HG03342 (cell line): ENCODE results near the gene ZBTB47.

Source experiments
- ATAC-seq: cut with Tn5 transposase; IDR thresholded peaks from one replicate; pipeline ENCODE4 v1.9.1; 2021; ENCODE audit warnings: mild to moderate bottlenecking, moderate library complexity; ENCODE audit not compliant: unreplicated experiment

Gene ZBTB47

DNA sequence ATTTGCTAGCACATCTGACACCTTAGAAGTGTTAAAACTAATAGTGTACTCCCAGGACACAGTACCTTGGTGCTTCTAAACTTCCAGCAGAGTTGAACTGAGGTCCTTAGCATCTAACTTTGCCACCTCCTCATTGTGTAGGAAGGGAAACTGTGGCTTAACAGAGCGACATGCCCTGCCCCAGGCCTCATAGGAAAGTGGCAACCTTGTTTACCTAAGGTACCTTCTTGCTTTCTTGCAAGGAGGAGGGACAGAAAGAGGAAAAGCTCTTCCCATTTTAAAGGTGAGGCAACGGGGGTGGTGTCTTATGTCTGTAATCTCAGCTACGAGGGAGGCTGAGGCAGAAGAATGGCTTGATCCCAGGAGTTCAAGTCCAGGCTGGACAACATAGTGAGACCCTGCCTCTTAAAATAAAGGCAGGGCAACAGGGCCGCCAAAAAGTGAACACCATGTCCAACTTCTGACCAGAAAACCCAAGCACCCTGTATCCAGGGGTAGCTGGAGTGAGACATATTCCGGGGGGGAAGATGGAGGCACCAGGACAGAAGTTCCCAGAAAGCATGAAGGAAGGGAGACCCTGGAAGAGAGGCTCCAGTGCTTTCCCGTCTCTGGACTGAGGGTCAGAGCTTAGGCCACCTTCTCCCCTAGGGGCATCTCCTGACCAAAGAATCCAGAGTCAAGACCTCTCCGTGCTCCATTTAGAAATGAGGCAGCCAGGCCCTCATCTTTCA is 31.3 kb downstream of the ZBTB47 start:
- no peak for ATAC-seq

DNA sequence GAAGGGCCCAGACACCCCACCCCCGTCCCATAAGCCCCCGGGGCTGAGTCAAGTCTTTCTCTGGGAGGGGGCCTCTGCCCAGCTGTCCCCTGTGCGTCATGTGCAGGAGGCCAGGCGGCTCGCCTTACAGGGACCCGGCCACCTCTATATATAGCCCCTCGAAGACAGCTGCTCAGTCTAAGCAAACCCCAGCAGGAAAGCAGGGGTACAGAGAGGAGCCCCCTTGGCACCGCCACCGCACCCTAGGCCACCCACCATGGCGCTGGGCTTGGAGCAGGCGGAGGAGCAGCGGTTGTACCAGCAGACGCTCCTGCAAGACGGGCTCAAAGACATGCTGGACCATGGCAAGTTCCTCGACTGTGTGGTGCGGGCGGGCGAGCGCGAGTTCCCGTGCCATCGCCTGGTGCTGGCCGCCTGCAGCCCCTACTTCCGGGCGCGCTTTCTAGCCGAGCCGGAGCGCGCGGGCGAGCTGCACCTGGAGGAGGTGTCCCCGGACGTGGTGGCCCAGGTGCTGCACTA is 31.9 kb downstream of the ZBTB47 start, which contains the start of gene KLHL40:
TSS of gene KLHL40 (plus strand) at position 175 of the 519 bp plus-strand sequence. CDS start at position 257, 82 bp downstream.
- no peak for ATAC-seq

DNA sequence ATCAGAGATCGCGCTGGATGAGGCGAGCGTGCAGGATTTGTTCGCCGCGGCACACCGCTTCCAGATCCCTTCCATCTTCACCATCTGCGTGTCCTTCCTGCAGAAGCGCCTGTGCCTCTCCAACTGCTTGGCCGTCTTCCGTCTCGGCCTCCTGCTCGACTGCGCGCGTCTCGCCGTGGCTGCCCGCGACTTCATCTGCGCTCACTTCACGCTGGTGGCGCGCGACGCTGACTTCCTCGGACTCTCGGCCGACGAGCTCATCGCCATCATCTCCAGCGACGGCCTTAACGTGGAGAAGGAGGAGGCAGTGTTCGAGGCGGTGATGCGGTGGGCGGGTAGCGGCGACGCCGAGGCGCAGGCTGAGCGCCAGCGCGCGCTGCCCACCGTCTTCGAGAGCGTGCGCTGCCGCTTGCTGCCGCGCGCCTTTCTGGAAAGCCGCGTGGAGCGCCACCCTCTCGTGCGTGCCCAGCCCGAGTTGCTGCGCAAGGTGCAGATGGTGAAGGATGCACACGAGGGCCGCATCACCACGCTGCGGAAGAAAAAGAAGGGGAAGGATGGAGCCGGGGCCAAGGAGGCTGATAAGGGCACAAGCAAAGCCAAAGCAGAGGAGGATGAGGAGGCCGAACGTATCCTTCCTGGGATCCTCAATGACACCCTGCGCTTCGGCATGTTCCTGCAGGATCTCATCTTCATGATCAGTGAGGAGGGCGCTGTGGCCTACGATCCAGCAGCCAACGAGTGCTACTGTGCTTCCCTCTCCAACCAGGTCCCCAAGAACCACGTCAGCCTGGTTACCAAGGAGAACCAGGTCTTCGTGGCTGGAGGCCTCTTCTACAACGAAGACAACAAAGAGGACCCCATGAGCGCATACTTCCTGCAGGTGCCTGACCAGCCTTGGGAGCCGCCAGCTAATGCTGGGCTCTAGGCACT is 32.7 kb downstream of the ZBTB47 start:
- no peak for ATAC-seq

DNA sequence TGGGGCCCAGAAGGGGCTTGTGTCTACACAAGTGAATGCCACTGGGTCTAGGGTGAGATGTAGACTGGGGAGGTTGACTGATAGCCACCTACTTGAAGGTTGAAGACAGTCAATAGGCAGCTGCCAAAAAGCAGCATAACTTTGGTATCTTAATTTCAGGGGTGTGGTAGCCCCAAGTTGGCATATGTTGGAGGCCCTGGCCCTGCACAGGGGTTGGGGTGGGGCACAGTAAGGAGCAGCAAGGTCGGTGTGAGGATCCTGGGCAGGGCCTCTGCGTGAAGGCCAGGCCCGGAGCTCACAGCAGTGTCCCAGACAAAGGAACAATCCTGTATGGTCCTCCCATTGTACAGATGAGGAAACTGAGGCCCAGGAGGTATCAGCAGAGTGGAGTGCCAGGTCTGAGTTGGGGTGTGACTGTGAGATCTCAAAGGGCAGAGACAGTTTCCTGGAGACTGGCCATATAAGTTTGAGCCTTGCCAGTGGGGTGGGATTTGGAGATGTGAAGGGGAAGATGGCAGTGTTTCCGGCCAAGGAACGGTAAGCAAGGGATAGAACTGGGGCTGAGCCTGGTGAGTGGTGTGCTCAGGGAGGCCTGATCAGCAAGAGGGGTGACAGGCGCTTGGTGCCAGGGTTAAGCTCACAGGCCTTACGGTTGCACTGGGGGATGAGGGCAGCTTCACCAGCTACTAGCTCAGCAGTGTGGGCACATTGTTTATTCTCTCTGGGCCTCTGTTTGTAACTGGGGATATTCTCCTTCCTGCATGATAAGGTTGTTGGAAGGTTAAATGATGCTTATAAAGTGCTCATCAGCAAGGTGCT is 33.5 kb downstream of the ZBTB47 start:
- ATAC-seq: no peak

DNA sequence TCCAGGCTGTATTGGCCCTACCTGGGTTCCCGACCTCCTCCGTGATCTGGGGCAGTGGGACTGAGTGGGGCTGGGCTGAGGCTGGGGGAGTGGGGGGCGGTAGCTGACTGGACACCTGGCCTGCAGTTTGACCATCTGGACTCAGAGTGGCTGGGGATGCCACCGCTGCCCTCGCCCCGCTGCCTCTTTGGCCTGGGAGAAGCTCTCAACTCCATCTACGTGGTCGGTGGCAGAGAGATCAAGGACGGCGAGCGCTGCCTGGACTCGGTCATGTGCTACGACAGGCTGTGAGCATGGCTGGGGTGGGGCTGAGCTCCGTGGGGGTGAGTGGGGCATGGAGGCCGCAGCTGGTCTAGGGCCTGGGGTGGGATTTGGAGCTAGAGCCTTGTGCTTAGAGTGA is 34.5 kb downstream of the ZBTB47 start:
- ATAC-seq: no peak

DNA sequence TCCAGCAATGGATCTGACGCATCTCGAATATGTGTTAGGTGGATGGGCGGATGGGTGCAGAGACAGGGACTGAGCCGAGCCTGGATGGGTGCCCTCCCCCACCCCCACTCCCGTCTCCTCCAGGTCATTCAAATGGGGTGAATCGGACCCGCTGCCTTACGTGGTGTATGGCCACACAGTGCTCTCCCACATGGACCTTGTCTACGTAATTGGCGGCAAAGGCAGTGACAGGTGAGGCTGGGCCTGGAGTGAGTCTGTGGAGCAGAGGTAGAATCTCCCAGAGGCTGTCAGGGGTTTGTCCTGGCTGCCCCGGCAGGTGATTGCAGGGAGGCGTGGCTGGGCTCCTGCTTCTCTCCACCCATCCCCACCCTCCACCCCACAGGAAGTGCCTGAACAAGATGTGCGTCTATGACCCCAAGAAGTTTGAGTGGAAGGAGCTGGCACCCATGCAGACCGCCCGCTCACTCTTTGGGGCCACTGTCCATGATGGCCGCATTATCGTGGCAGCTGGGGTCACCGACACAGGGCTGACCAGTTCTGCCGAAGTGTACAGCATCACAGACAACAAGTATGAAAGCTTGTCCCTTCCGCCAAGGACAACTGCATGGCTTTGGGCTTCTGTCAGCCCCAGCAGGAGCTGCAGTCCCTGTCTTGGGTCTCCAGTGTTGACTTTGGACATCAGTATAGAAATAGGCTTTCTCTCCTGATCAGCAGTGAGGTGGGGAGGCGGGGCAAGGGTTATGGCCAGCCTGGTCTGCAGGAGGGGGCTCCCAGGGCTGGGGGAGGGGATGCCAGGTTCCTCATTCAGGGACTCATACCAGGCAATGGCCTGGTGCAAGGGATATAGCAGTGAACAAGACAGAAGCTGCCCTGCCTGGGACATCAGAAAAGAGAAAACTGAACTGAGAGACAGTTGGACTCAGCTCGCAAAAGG is 35.3 kb downstream of the ZBTB47 start:
- no peak for ATAC-seq

DNA sequence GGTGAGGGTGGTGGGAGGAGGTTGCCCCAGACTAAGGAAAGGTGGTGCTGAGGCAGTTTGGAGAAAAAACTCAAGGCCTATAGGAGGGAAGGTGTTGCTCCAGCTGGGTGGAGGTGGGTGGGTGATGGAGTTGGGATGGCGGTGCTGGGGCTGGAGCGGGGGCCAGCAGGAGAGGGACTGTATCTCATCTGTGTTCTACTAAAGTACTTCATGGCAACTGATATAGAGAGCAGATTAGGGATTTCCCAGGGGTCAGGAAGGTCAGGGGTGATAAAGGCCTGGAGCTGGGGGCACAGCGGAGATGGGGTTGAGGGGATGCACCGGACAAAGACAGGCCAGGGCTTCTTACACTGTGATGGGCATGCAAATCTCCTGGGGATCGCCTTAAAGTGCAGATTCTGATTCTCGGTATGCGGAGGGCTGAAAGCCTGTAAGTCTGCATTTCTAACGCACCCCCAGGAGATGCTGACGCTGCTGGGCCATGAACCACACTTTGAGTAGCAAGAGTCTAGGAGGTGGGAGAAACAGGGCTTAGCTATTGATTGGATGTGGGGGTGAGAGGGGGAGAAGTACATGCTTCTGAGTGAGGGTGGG is 36.0 kb downstream of the ZBTB47 start:
- ATAC-seq: no peak

DNA sequence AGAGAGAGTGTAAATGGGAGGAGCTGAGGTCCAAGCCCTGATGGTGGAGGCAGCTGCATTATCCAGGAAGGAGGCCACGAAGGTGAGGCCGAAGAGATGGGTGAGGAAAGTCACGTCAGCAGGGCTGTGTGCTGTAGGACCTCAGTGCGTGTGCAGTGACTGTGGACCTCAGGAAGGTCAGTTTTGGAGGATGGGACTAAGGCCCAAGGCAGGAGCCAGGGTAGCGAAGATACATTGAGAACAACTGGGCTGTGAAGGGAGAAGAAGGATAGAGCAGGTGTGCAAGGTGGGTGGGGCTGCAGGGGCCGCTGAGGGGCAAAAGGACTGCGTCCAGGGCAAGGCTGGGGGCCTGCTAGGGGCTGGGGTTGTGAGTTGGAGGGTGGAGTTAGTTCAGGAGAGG is 36.7 kb downstream of the ZBTB47 start:
- no peak for ATAC-seq

DNA sequence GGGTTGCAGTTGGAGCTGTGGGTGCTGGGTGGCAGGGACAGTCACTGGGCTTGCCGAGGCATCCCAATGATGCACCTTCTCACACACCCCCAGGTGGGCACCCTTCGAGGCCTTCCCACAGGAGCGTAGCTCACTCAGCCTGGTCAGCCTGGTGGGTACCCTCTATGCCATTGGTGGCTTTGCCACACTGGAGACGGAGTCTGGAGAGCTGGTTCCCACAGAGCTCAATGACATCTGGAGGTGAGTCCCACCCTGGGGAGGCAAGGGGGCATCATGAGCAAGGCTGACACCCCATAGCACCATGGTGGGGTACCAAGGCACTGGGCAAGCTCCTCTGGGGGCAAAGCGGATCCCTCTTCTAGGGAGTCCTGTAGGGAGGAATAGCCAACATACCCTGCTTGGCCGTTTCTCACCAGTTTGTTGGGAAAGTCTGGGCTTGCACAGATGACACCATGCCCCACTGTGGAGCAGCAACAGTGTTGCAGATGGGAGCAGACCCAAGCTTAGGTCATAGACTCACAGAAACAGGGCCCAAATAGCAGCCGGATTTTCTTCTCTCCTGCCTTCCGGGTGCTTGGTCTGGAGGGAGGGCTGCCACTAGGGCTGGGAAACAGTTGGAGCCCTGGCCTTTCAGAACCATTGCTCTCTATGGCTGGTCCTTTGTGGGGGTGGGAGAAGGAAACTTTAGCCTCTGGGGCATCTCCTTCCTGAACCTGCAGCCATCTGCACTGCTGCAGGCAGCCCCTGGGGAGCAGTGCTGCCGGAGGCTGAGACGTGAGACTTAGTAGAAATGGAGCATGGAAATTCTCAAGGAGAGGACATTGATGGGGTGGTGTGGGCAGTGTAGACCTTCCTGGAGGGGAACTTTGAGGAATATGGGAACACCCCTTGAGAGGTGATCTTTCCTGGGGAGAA is 37.5 kb downstream of the ZBTB47 start:
- ATAC-seq: no peak

DNA sequence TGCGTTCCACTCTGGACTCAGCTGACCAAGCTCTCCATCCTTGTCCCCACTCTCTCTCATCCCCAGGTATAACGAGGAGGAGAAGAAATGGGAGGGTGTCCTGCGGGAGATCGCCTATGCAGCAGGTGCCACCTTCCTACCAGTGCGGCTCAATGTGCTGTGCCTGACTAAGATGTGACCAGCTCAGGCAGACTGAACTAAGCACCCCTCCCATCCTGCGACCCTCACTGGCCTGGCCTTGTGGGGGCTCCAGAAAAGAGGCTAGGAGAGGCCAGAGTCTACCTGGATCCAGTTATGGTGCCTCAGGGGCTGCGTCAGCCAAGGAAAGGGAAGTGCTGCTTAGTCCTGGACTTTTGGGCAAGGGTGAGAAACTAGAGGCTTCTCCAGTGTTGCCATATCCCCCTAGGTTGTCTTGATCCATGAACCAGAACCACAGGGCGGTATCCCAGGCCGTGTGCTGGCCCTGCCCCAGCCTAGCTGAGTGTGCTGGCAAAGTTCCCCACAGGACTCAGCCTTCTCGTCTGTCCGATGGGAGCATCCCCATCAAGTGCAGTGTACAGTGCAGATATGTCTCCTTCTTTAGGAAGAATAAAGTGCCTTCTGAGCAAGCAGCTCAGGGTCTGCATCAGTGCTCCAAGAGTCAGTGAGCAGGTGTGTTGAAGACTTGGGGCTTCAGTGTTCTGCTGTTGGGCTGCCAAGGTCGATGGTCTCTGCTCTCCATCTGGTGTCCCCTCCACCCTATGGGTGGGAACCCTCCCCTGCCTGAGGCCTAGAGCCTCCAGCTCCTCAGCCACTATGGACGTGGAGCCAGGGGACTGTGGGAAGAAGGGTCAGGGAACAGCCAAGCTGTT is 38.5 kb downstream of the ZBTB47 start:
- no peak for ATAC-seq

DNA sequence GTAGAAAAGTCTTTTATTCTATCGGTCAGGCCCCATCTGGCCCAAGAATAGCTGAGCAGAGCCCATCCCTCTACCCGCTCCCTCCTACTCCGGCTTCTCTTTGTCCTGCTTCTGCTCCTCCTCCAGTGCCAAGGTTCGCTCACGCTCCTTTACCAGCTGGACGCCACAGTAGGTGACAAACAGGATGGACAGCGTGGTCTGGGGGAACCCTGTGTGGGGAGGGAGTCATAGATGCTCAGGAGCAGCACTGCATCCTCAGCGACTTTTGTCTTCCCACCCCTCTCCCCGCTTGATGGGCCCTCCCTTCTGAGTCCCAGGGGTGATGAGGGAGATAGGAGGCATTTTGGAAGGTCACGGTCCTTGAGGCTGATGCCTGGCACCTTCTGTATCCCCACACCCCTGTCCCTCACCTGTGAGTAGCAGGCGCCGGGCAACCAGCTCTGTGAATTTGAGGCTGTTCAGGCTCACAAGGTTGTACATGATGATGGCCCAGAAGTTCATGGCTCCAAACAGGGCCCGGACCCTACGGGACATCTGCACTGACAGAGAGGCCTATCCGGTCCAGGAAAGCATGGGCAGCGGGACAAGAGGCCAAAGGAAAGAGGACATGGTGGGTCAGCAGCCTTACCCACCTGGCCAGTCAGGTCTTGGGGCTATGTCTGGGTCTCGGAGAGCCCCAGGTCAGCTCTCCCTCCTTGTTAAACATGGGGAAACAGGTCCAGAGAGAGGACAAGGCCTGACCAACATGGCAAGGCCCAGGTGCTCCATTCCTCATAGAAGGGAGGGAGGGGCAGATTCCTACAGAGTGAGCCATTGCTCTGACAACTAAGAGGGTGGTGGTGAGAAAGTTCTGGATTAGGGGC is 39.4 kb downstream of the ZBTB47 start:
- ATAC-seq: no peak

DNA sequence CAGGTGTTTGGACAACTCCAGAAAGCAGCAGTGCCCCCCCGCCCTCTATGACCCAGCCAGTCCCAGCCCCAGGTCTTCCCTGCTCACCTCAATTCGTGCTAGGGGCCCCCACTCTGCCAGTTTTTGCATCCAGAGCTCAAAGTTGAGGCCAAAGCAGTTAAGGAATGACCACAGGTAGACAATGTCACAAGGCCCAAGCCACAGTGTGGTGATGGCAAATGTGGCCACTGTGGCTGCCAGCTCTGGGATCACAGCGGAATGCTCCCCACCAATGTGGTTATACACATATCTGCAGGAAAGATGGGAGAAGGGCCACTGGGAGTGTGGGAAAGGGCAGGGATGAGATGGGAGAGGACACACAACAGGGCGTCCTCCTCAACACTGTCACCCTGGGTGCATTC is 40.0 kb downstream of the ZBTB47 start:
- ATAC-seq: no peak

DNA sequence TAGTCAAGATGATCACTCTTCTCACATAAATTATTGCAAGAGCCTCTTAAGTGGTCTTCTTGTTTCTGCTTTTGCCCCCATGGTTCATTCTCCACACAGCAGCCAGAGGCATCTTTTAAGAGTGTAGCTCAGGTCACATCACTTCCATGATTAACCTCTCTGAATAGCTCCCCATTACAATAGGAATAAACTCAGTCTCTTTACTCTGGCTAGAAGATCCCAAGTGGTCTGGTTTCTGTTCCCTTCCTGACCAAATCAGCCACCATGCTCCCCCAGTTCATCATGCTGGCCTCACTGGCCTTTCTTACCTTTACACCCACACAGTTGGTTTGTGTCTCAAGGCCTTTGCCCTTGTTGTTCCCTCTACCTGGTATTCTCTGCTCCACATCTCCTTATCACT is 40.9 kb downstream of the ZBTB47 start:
- no peak for ATAC-seq

DNA sequence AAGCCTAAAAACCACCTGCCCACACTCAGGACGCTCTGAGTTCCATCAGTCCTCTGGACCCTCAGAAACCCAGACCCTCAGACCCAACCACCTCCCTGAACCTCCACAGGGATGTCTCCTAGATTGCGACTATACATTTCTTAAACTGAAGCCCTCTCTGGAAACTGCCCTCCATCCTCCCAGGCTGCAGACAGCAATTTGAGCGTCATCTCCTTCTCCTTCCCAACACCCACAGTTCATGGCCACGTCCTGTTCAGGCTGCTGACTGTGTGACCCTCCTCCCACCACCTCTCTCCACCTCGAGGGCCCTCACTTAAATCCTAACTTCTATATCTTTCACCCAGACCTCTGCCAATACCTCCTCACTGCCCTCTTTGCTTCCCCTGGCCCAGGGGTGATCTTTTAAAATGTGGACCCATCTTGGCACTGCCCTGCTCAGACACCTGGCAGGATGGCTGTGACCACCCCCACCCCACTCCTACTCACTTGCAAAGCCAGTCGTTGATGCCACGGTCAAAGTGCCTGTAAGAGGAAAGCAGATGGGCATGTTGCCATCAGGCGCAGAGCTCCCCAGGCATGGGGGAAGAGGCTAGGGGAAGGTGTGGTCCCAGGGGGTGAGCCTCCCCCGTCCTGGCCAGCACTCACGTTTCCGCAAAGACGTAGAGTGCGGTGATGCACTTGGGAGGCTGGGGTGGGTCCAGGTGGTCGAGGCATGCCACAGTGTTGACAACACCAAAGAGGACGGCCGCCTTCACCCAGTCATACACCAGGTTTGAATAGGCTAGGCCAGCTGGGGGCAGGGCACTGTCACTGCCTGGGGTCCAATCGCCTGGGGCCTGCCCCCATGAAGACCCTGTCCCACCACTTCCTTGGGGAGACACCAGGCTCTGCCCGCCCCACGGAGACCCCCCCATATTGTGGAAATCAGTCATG is 43.1 kb downstream of the ZBTB47 start:
- no peak for ATAC-seq

DNA sequence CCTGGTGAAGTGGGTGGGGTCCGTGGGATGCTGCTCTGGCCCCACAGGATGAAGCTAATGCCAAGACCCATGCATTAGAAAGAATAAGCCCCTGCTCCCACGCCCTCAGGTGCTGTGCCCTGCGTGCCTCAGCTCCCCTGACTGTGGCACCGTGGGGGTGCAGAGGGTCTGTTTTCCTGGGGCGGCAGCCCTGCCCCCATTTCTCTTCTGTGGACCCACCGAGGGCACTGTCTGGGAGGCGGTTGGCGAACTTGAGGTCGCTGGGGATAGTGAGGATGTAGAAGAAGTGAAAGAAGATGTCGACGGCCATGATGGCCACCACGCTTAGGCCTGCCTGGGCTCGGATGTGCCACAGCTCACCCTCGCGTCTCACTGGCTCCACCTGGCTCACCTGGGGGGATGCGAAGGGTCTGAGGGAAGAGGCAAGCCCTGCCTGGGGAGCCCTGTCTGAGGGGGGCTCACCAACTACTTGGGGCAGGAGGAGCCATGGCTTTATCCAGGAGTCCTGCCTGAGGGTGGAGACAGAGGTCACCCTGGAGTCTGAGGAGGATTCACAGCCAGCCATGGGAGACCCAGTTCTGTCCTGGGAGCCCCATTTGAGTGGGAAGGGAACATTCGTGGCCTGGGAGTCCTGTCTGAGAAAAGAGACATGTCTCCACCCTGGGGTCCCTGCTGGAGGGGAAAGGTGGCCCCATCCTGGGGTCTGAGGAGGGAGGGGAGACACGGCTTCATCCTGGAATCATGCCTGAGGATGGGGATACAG is 44.0 kb downstream of the ZBTB47 start:
- ATAC-seq: no peak
